Small intestine (tissue), 7 donors: ENCODE results near the gene APBA1. TPM values are rescaled to one million over a fixed set of nuclear protein-coding genes. Genes with fewer than 3 reads are reported as not detected.

Experiments
- DNase-seq, 2 donors: peaks; one replicate each; pipeline versions ENCODE4 v3.0.0 to v3.0.0-alpha.2; 2013
- FAIRE-seq: peaks from 2 replicates; lab custom pipeline; 2012; peaks lifted over from hg19 to GRCh38; lab: Jason Lieb, UNC
- H3K27ac ChIP-seq, 3 donors: one replicate each; pipeline ENCODE4 v1.5.1; 2013; ENCODE audit warnings: low read length in 2 of 3, mild to moderate bottlenecking in 2 of 3, control low read depth in 1 of 3, inconsistent platforms in 1 of 3, low read depth in 1 of 3, moderate library complexity in 1 of 3
- H3K27me3 ChIP-seq, 3 donors: one replicate each; pipeline ENCODE4 v1.6.1; 2013; ENCODE audit warnings: low read length in 3 of 3, inconsistent platforms in 1 of 3; ENCODE audit not compliant: control insufficient read depth in 3 of 3, insufficient read depth in 3 of 3
- H3K36me3 ChIP-seq, 3 donors: one replicate each; pipeline ENCODE4 v1.6.1; 2013; ENCODE audit warnings: low read length in 3 of 3, inconsistent platforms in 1 of 3, low read depth in 1 of 3, mild to moderate bottlenecking in 1 of 3, moderate library complexity in 1 of 3; ENCODE audit not compliant: control insufficient read depth in 3 of 3, insufficient read depth in 2 of 3
- H3K4me1 ChIP-seq, 3 donors: one replicate each; pipeline ENCODE4 v1.6.1; 2013; ENCODE audit warnings: low read length in 2 of 3, inconsistent platforms in 1 of 3, low read depth in 1 of 3, mild to moderate bottlenecking in 1 of 3, moderate library complexity in 1 of 3; ENCODE audit not compliant: control insufficient read depth in 3 of 3, insufficient read depth in 2 of 3
- H3K4me3 ChIP-seq, 3 donors: one replicate each; pipeline ENCODE4 v1.5.1; 2013; ENCODE audit warnings: low read length in 3 of 3, control low read depth in 1 of 3, inconsistent platforms in 1 of 3, low read depth in 1 of 3, mild to moderate bottlenecking in 1 of 3, moderate library complexity in 1 of 3
- H3K9me3 ChIP-seq, 2 donors: one replicate each; pipeline ENCODE4 v1.6.1; 2013; ENCODE audit warnings: low read depth in 1 of 2, low read length in 1 of 2; ENCODE audit not compliant: control insufficient read depth in 2 of 2, insufficient read depth in 1 of 2
- WGBS, 3 donors: extraction: QIAGEN DNeasy Blood & Tissue Kit; methylation state at CpG; one replicate each; pipeline ENCODE4 v1.1.7; 2013; 5-methylcytosine and 5-hydroxymethylcytosine counted together
- polyA plus RNA-seq, 4 donors: library from polyadenylated mRNA; stranded (reverse) in 3 of 4; unstranded in 1 of 4; fragments of 200-250 nt in 3 of 4; fragments of 120-200 nt in 1 of 4; gene quantifications; one replicate each; pipeline versions ENCODE4 v1.2.1 to v1.2.3, GENCODE V29; 2013
- donor health status: healthy with polysubstance abuse.
- donor health status: control.
- donor health status: control.
- donor health status: Bipolar disorder and iron deficiency.
- donor health status: healthy.

The APBA1 gene
- polyA plus RNA-seq, 4 donors, result 0.27 to 6.7 (median 3.7) TPM; not detected in 1

- H3K36me3 ChIP-seq, result peaks cover 0 to 2% (median 0%) of the 10 kb centered on the region in 3 donors
- no peak for FAIRE-seq
- no peak for DNase-seq
- WGBS, 3 donors, result 87 to 98% (median 96%) methylated on average over 2 of the region's 2 CpGs
- H3K4me3 ChIP-seq, result no peak overlapping the region
- H3K9me3 ChIP-seq, result no peaks in the 10 kb centered on the region
- H3K4me1 ChIP-seq, result no peaks in the 10 kb centered on the region
- no peak overlapping the region for H3K27ac ChIP-seq
- no peaks in the 10 kb centered on the region for H3K27me3 ChIP-seq
Measured at GRCh38 chr9:69455311-69455710, 216.9 kb downstream of the APBA1 start.

GRCh38 chr9:69454321-69454720, 217.8 kb downstream of the APBA1 start:
- DNase-seq (no peak), FAIRE-seq (no peak)
- H3K27ac ChIP-seq, result no peak overlapping the region
- WGBS, 3 donors, result 48 to 66% (median 49%) methylated on average over 2 of the region's 2 CpGs
- H3K36me3 ChIP-seq, result peaks cover 0 to 2% (median 0%) of the 10 kb centered on the region in 3 donors
- no peaks in the 10 kb centered on the region for H3K4me1 ChIP-seq
- H3K4me3 ChIP-seq, result no peak overlapping the region
- H3K27me3 ChIP-seq, result no peaks in the 10 kb centered on the region
- H3K9me3 ChIP-seq, result no peaks in the 10 kb centered on the region

GRCh38 chr9:69453746-69454145, 218.4 kb downstream of the APBA1 start:
- Histone ChIP-seq H3K4me1 (no peaks in the 10 kb centered on the region), H3K36me3 (peaks cover 0 to 2% (median 0%) of the 10 kb centered on the region in 3 donors), H3K27ac (no peak overlapping the region), H3K27me3 (no peaks in the 10 kb centered on the region), H3K9me3 (no peaks in the 10 kb centered on the region), H3K4me3 (no peak overlapping the region)
- DNase-seq, result no peak
- WGBS, 3 donors, result 55 to 58% (median 57%) methylated on average over 2 of the region's 2 CpGs
- FAIRE-seq, result no peak

- no peak for FAIRE-seq
- peaks cover 0 to 2% (median 0%) of the 10 kb centered on the region in 3 donors for H3K36me3 ChIP-seq
- 77 to 83% (median 82%) methylated on average over 13 of the region's 13 CpGs for WGBS, 3 donors
- DNase-seq, result no peak
- no peaks in the 10 kb centered on the region for H3K27me3 ChIP-seq
- no peaks in the 10 kb centered on the region for H3K4me1 ChIP-seq
- H3K4me3 ChIP-seq, result no peak overlapping the region
- H3K27ac ChIP-seq, result no peak overlapping the region
- H3K9me3 ChIP-seq, result no peaks in the 10 kb centered on the region
Measured at GRCh38 chr9:69452110-69452782, 219.9 kb downstream of the APBA1 start.

DNA sequence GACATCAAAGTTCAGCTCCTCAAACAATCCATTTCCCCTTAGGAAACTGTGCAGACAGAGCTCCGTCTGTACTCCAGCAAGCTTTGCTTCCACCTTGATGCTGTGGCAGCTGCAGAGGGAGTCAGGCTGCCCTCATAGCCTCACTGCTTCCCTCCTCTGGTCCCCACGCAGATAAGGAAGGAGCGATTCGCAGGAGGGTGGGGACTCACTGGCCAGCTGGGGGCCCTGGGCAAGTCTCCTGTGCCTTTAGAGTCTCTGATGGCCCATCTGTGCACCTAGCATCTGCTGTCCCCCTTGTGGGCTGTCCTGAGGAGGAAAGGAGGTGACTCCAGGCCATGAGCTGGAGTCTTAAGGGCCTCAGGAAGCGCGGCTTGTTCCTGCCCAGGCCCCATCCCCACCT, 225.7 kb downstream of the APBA1 start:
- no peaks in the 10 kb centered on the region for H3K36me3 ChIP-seq
- no peaks in the 10 kb centered on the region for H3K9me3 ChIP-seq
- WGBS, 3 donors, result 33 to 57% (median 55%) methylated on average over 6 of the region's 6 CpGs
- no peaks in the 10 kb centered on the region for H3K4me1 ChIP-seq
- H3K4me3 ChIP-seq, result no peak overlapping the region
- H3K27me3 ChIP-seq, result no peaks in the 10 kb centered on the region
- FAIRE-seq, result no peak
- no peak for DNase-seq
- no peak overlapping the region for H3K27ac ChIP-seq

- 89 to 91% (median 90%) methylated on average over 5 of the region's 5 CpGs for WGBS, 3 donors
- DNase-seq (no peak), FAIRE-seq (no peak)
- Histone ChIP-seq H3K4me1 (no peaks in the 10 kb centered on the region), H3K27ac (no peak overlapping the region), H3K27me3 (no peaks in the 10 kb centered on the region), H3K36me3 (no peaks in the 10 kb centered on the region), H3K4me3 (no peak overlapping the region), H3K9me3 (no peaks in the 10 kb centered on the region)
Measured at GRCh38 chr9:69445251-69445650, 226.9 kb downstream of the APBA1 start.

DNA sequence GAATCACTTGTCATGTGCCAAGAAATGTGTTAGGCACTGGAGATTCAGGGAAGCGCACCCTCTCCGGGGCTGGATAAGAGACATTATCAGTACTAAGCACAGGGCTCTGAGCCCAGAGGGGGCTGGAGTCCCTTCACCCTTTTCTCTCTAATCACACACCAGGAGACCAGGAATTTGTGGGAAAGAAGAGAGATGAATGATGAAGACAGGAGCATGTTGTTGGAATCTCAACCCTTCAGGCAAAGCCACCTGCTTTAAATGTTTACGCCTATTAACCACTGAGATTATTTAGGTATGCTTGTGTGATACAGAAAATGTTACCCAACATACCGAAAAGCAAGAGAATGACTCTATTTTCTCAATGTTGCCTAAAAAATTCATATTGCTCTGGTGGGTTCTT, 227.4 kb downstream of the APBA1 start:
- 88 to 93% (median 90%) methylated on average over 4 of the region's 4 CpGs for WGBS, 3 donors
- no peaks in the 10 kb centered on the region for H3K36me3 ChIP-seq
- no peak for FAIRE-seq
- no peak overlapping the region for H3K27ac ChIP-seq
- no peaks in the 10 kb centered on the region for H3K4me1 ChIP-seq
- no peaks in the 10 kb centered on the region for H3K27me3 ChIP-seq
- H3K4me3 ChIP-seq, result no peak overlapping the region
- no peak for DNase-seq
- H3K9me3 ChIP-seq, result no peaks in the 10 kb centered on the region

DNA sequence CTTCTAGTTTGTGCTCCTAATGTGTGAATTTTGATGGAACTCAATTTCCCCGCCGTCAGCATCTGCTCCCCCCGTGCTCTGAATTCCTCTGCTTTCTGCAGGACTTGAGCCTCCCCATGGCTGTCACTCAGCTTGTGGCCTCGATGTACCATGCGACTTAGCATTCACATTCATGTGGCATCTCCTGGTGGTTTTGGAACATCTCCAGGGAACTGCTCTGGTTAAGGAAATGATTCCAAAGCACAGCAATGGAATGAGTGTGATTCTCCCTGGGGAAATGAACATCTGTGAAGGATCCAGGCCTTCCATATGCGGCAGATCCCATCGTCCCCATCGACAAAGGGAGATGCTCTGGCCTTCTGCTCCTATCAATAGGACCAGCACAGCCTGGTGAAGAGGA, 228.2 kb downstream of the APBA1 start:
- H3K9me3 ChIP-seq, result no peaks in the 10 kb centered on the region
- no peak overlapping the region for H3K27ac ChIP-seq
- no peaks in the 10 kb centered on the region for H3K4me1 ChIP-seq
- no peak overlapping the region for H3K4me3 ChIP-seq
- FAIRE-seq (no peak), DNase-seq (no peak)
- no peaks in the 10 kb centered on the region for H3K36me3 ChIP-seq
- H3K27me3 ChIP-seq, result no peaks in the 10 kb centered on the region
- 82 to 96% (median 87%) methylated on average over 8 of the region's 8 CpGs for WGBS, 3 donors

GRCh38 chr9:69443178-69443577, 229.0 kb downstream of the APBA1 start:
- H3K27ac ChIP-seq, result no peak overlapping the region
- H3K36me3 ChIP-seq, result no peaks in the 10 kb centered on the region
- DNase-seq (no peak), FAIRE-seq (no peak)
- no peaks in the 10 kb centered on the region for H3K4me1 ChIP-seq
- no peaks in the 10 kb centered on the region for H3K9me3 ChIP-seq
- no peak overlapping the region for H3K4me3 ChIP-seq
- H3K27me3 ChIP-seq, result no peaks in the 10 kb centered on the region
- 77 to 89% (median 84%) methylated on average over 3 of the region's 3 CpGs for WGBS, 3 donors
